Measurements from ENCODE around the gene DCDC2C.

DCDC2C gene

GRCh38 chr2:3801506-3801905 lies 98.1 kb downstream of the DCDC2C start:
- Histone ChIP-seq H3K4me1 (ENCODE audit: control insufficient read depth, insufficient read depth, low read length) (no peaks in the 10 kb centered on the region), H3K36me3 (ENCODE audit: control insufficient read depth in 2 of 2, insufficient read depth in 1 of 2, low read length in 2 of 2) (no peaks in the 10 kb centered on the region), H3K27ac (ENCODE audit: extremely low read depth, low read depth, low read length) (no peak overlapping the region), H3K4me3 (ENCODE audit: low read depth, low read length) (no peak overlapping the region), H3K9me3 (ENCODE audit: control insufficient read depth, insufficient read depth, low read depth, low read length) (no peaks in the 10 kb centered on the region)
- TF ChIP-seq ZNF449 (tag by site-specific recombination; IDR thresholded peaks at IDR 0.05), result no peak
- TF ChIP-seq GLI4 (tag by site-specific recombination; IDR thresholded peaks at IDR 0.05), result no peak
- TF ChIP-seq ZNF354C (tag by site-specific recombination; IDR thresholded peaks at IDR 0.05; ENCODE audit: borderline replicate concordance, low read depth), result no peak
- no peak for TF ChIP-seq SALL2 (tag by site-specific recombination; IDR thresholded peaks at IDR 0.05; ENCODE audit: borderline replicate concordance)
- TF ChIP-seq KLF9 (tag by site-specific recombination; IDR thresholded peaks at IDR 0.05; ENCODE audit: low read depth), result no peak
- TF ChIP-seq ZNF529 (tag by site-specific recombination; IDR thresholded peaks at IDR 0.05; ENCODE audit: insufficient replicate concordance), result no peak
- TF ChIP-seq FEZF1 (tag by site-specific recombination; IDR thresholded peaks at IDR 0.05), result no peak
- ChIA-PET POLR2A (no interaction called here), CTCF (no interaction called here)

- no peaks in the 10 kb centered on the region for H3K9me3 ChIP-seq (ENCODE audit: control insufficient read depth, insufficient read depth, low read depth, low read length)
- H3K4me3 ChIP-seq (ENCODE audit: low read depth, low read length), result no peak overlapping the region
- H3K4me1 ChIP-seq (ENCODE audit: control insufficient read depth, insufficient read depth, low read length), result no peaks in the 10 kb centered on the region
- POLR2A ChIA-PET, result no interaction called here
- CTCF ChIA-PET, result interaction anchor here (0.7 to 2.6 kb wide), 12 partner anchors 12 to 138 kb away, joined by 3 to 19 read pairs (median 4); no protein-coding TSS in a partner anchor
- H3K27ac ChIP-seq (ENCODE audit: extremely low read depth, low read depth, low read length), result no peak overlapping the region
- no peak for TF ChIP-seq ZNF580 (tag by site-specific recombination; IDR thresholded peaks at IDR 0.05)
- TF ChIP-seq ZNF175 (tag by site-specific recombination; IDR thresholded peaks at IDR 0.05), result no peak
- TF ChIP-seq ZNF639 (tag by site-specific recombination; IDR thresholded peaks at IDR 0.05), result no peak
- TF ChIP-seq ZEB2 (tag by site-specific recombination; IDR thresholded peaks at IDR 0.05), result no peak
- TF ChIP-seq WT1 (tag by site-specific recombination; IDR thresholded peaks at IDR 0.05), result no peak
- TF ChIP-seq ZNF146 (tag by site-specific recombination; IDR thresholded peaks at IDR 0.05), result no peak
- no peak for TF ChIP-seq ZNF704 (tag by site-specific recombination; IDR thresholded peaks at IDR 0.05)
- no peak for TF ChIP-seq ZNF311 (tag by site-specific recombination; IDR thresholded peaks at IDR 0.05; ENCODE audit: borderline replicate concordance)
- TF ChIP-seq ZNF426 (tag by site-specific recombination; IDR thresholded peaks at IDR 0.05), result no peak
- no peak for TF ChIP-seq ZNF24 (tag by site-specific recombination; IDR thresholded peaks at IDR 0.05)
- no peak for TF ChIP-seq ZNF621 (tag by site-specific recombination; IDR thresholded peaks at IDR 0.05)
- TF ChIP-seq ZNF518A (tag by site-specific recombination; conservative IDR thresholded peaks at IDR 0.05; ENCODE audit: low read depth), result no peak
- no peak for TF ChIP-seq ZNF302 (tag by site-specific recombination; IDR thresholded peaks at IDR 0.05; ENCODE audit: low read depth)
- TF ChIP-seq KLF10 (tag by site-specific recombination; IDR thresholded peaks at IDR 0.05), result no peak
- no peak for TF ChIP-seq ZNF596 (tag by site-specific recombination; IDR thresholded peaks at IDR 0.05)
- TF ChIP-seq ZNF26 (tag by site-specific recombination; IDR thresholded peaks at IDR 0.05), result no peak
- H3K36me3 ChIP-seq (ENCODE audit: control insufficient read depth in 2 of 2, insufficient read depth in 1 of 2, low read length in 2 of 2), result no peaks in the 10 kb centered on the region
These were observed 102.0 kb downstream of the DCDC2C start for GRCh38 chr2:3805201-3805939.

Measured in HEK293 (cell line).